Measurements from ENCODE around the gene AIMP2.

DNA sequence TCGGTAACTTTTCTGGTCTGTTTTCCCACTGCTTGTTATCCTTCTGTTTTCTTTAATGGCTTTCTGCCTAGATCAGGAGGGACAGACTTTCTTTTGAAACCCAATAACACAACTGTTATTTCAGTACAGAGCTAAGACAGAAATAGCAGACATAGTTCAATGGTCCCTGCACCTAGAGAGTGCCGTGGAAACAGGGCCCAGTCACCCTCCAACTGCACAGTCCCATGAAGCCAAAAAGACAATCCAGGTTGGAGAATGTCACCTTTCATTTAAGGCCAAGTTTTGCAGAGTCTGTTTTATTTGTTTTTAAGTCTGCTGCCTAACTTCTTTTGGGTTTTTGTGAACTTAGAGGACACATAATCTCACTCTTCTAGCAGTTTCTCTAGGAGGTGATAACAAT is 2.5 kb downstream of the AIMP2 start:
- TF ChIP-seq, protein P1, sequence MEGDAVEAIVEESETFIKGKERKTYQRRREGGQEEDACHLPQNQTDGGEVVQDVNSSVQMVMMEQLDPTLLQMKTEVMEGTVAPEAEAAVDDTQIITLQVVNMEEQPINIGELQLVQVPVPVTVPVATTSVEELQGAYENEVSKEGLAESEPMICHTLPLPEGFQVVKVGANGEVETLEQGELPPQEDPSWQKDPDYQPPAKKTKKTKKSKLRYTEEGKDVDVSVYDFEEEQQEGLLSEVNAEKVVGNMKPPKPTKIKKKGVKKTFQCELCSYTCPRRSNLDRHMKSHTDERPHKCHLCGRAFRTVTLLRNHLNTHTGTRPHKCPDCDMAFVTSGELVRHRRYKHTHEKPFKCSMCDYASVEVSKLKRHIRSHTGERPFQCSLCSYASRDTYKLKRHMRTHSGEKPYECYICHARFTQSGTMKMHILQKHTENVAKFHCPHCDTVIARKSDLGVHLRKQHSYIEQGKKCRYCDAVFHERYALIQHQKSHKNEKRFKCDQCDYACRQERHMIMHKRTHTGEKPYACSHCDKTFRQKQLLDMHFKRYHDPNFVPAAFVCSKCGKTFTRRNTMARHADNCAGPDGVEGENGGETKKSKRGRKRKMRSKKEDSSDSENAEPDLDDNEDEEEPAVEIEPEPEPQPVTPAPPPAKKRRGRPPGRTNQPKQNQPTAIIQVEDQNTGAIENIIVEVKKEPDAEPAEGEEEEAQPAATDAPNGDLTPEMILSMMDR (IDR thresholded peaks at IDR 0.05; ENCODE audit: extremely low read depth in 1 of 2, insufficient read depth in 1 of 2, low read depth in 1 of 2, low read length in 2 of 2), result no peak
- TF ChIP-seq POLR2A (IDR thresholded peaks at IDR 0.05; ENCODE audit: low read depth, low read length) (no peak), EZH2 (IDR thresholded peaks at IDR 0.05; ENCODE audit: borderline replicate concordance, low read depth, low read length, severe bottlenecking) (no peak), POLR2AphosphoS5 (IDR thresholded peaks at IDR 0.05; ENCODE audit: insufficient read depth, low read depth, low read length) (no peak), FOS (IDR thresholded peaks at IDR 0.05; ENCODE audit: borderline replicate concordance, insufficient read depth, low read length) (no peak)
- TF ChIP-seq, protein P2, sequence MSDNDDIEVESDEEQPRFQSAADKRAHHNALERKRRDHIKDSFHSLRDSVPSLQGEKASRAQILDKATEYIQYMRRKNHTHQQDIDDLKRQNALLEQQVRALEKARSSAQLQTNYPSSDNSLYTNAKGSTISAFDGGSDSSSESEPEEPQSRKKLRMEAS (IDR thresholded peaks at IDR 0.05; ENCODE audit: insufficient read depth, insufficient read length), result no peak

Measured in endothelial cell of umbilical vein (primary cell).